Hepatocyte (in vitro differentiated cells): Measurements from ENCODE around the gene CCNQ. TPM values are rescaled to one million over a fixed set of nuclear protein-coding genes. Genes with fewer than 3 reads are reported as not detected.

Experiments used
- DNase-seq: peaks from one replicate; pipeline ENCODE4 v3.0.0-alpha.2; 2016; ENCODE audit warnings: low spot score
- H2AFZ ChIP-seq: fragments of 200-600 bp; sonication (generic); 2 replicates; pipeline ENCODE4 v1.6.0; 2016; ENCODE audit warnings: antibody characterized with exemption, mild to moderate bottlenecking
- H3K27ac ChIP-seq: fragments of 200-600 bp; sonication (generic); 2 replicates; pipeline ENCODE4 v1.5.1; 2016; ENCODE audit warnings: mild to moderate bottlenecking
- H3K27me3 ChIP-seq: fragments of 200-600 bp; sonication (generic); 2 replicates; pipeline ENCODE4 v1.6.1; 2016
- H3K36me3 ChIP-seq: fragments of 200-600 bp; sonication (generic); replicated peaks from 2 replicates; pipeline ENCODE4 v1.5.1; 2016; ENCODE audit warnings: low read depth; ENCODE audit not compliant: insufficient read depth
- H3K4me1 ChIP-seq: fragments of 200-600 bp; sonication (generic); 2 replicates; pipeline ENCODE4 v1.5.1; 2016; ENCODE audit warnings: mild to moderate bottlenecking, moderate library complexity; ENCODE audit not compliant: insufficient read depth
- H3K4me2 ChIP-seq: fragments of 200-600 bp; sonication (generic); 2 replicates; pipeline ENCODE4 v1.6.0; 2016
- H3K4me3 ChIP-seq: fragments of 200-600 bp; sonication (generic); 2 replicates; pipeline ENCODE4 v1.5.1; 2016; ENCODE audit warnings: mild to moderate bottlenecking
- H3K79me2 ChIP-seq: fragments of 200-600 bp; sonication (generic); 2 replicates; pipeline ENCODE4 v1.6.0; 2017; ENCODE audit warnings: mild to moderate bottlenecking
- H3K9me2 ChIP-seq: fragments of 200-600 bp; sonication (generic); replicated peaks from 2 replicates; pipeline ENCODE4 v1.6.0; 2017; ENCODE audit warnings: mild to moderate bottlenecking; ENCODE audit not compliant: insufficient read depth
- H3K9me3 ChIP-seq: fragments of 200-600 bp; sonication (generic); 2 replicates; pipeline ENCODE4 v1.5.1; 2016; ENCODE audit warnings: low read depth, mild to moderate bottlenecking
- H4K20me1 ChIP-seq: fragments of 200-600 bp; sonication (generic); 2 replicates; pipeline ENCODE4 v1.6.0; 2016; ENCODE audit warnings: mild to moderate bottlenecking; ENCODE audit not compliant: insufficient read depth, poor library complexity, severe bottlenecking
- EZH2 ChIP-seq: fragments of 200-600 bp; sonication (generic); IDR thresholded peaks from 2 replicates; pipeline ENCODE4 v1.6.1; 2016; ENCODE audit warnings: antibody characterized with exemption, mild to moderate bottlenecking, borderline replicate concordance
- EZH2phosphoT487 ChIP-seq: fragments of 200-600 bp; sonication (generic); IDR thresholded peaks from one replicate; pipeline ENCODE4 v1.6.1; 2018; ENCODE audit warnings: antibody characterized with exemption, mild to moderate bottlenecking, low read depth, moderate library complexity; ENCODE audit not compliant: unreplicated experiment, severe bottlenecking
- WGBS: methylation state at CpG from one replicate; pipeline ENCODE4 v1.1.6; 2016; ENCODE audit warnings: low lambda C conversion rate; ENCODE audit errors: missing lambda C conversion rate; 5-methylcytosine and 5-hydroxymethylcytosine counted together
- polyA plus RNA-seq: library from polyadenylated mRNA; unstranded; fragments of >200 nt; fragmentation: Nextera tagmentation; extraction: Ambion mirVana; gene quantifications from 2 replicates; pipeline ENCODE4 v1.2.1, GENCODE V29; 2016
- total RNA-seq: library from RNA; depleted of rRNA; stranded (reverse); fragments of >200 nt; gene quantifications from 2 replicates; pipeline ENCODE4 v1.2.3, GENCODE V29; 2014
- TF ChIP-seq, protein P1 (sequence below): fragments of 200-600 bp; sonication (generic); IDR thresholded peaks from 2 replicates; pipeline ENCODE4 v1.5.1; 2016; ENCODE audit warnings: antibody characterized with exemption, mild to moderate bottlenecking; ENCODE audit not compliant: poor library complexity

Gene CCNQ
- total and polyA plus RNA-seq, 2 experiments from 2014 or later = 26.7 to 28.3 TPM

DNA sequence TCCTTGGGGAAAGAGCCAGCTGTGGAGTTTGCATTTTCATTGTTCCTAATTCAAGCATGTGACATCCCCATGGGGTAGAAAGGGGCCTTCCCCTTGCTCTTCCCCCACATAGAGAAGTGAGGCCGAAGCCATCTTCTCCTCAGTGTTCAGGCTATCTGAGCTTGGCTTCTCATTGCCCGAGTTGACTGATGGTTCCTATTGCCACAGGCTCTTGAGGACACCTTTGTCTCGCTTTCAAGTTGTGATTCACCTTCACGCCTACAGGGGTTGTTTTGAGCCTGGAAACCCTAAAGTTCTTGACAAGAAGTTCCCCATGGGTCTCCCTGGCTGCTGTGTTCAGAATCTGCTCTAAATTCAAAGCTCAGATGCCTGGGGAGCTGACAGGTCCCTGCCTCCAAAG lies 25.0 kb downstream of the CCNQ start:
- Histone ChIP-seq H2AFZ (no peak overlapping the region), H3K9me2 (no peaks in the 10 kb centered on the region), H3K79me2 (no peaks in the 10 kb centered on the region), H3K36me3 (no peaks in the 10 kb centered on the region), H3K4me2 (no peak overlapping the region), H3K9me3 (no peaks in the 10 kb centered on the region), H3K27ac (no peak overlapping the region), H3K4me1 (no peaks in the 10 kb centered on the region), H3K27me3 (no peaks in the 10 kb centered on the region), H4K20me1 (no peaks in the 10 kb centered on the region), H3K4me3 (no peak overlapping the region)
- no peak for DNase-seq
- 75% methylated on average over 4 of the region's 4 CpGs for WGBS
- no peak for TF ChIP-seq EZH2phosphoT487
- no peak for TF ChIP-seq EZH2
- TF ChIP-seq, protein P1, sequence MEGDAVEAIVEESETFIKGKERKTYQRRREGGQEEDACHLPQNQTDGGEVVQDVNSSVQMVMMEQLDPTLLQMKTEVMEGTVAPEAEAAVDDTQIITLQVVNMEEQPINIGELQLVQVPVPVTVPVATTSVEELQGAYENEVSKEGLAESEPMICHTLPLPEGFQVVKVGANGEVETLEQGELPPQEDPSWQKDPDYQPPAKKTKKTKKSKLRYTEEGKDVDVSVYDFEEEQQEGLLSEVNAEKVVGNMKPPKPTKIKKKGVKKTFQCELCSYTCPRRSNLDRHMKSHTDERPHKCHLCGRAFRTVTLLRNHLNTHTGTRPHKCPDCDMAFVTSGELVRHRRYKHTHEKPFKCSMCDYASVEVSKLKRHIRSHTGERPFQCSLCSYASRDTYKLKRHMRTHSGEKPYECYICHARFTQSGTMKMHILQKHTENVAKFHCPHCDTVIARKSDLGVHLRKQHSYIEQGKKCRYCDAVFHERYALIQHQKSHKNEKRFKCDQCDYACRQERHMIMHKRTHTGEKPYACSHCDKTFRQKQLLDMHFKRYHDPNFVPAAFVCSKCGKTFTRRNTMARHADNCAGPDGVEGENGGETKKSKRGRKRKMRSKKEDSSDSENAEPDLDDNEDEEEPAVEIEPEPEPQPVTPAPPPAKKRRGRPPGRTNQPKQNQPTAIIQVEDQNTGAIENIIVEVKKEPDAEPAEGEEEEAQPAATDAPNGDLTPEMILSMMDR = no peak

- no peaks in the 10 kb centered on the region for H3K27me3 ChIP-seq
- 86% methylated on average over 10 of the region's 10 CpGs for WGBS
- DNase-seq = no peak
- TF ChIP-seq EZH2phosphoT487 (no peak), EZH2 (no peak)
- TF ChIP-seq, protein P1 = no peak
- no peak overlapping the region for H3K4me3 ChIP-seq
- no peaks in the 10 kb centered on the region for H4K20me1 ChIP-seq
- H3K36me3 ChIP-seq = no peaks in the 10 kb centered on the region
- no peaks in the 10 kb centered on the region for H3K9me2 ChIP-seq
- H3K79me2 ChIP-seq = no peaks in the 10 kb centered on the region
- no peak overlapping the region for H2AFZ ChIP-seq
- H3K27ac ChIP-seq = no peak overlapping the region
- H3K4me2 ChIP-seq = no peak overlapping the region
- no peaks in the 10 kb centered on the region for H3K4me1 ChIP-seq
- no peaks in the 10 kb centered on the region for H3K9me3 ChIP-seq
These were observed 26.3 kb downstream of the CCNQ start for GRCh38 chrX:153572601-153573000.

GRCh38 chrX:153571534-153571908 lies 27.4 kb downstream of the CCNQ start:
- Histone ChIP-seq H3K4me1 (no peaks in the 10 kb centered on the region), H3K4me2 (no peak overlapping the region), H2AFZ (no peak overlapping the region), H3K27me3 (no peaks in the 10 kb centered on the region), H3K9me3 (no peaks in the 10 kb centered on the region), H3K9me2 (no peaks in the 10 kb centered on the region), H3K36me3 (no peaks in the 10 kb centered on the region), H4K20me1 (no peaks in the 10 kb centered on the region), H3K27ac (no peak overlapping the region), H3K4me3 (no peak overlapping the region), H3K79me2 (no peaks in the 10 kb centered on the region)
- no peak for DNase-seq
- 80% methylated on average over 6 of the region's 6 CpGs for WGBS
- TF ChIP-seq EZH2phosphoT487 = no peak

- Histone ChIP-seq H4K20me1 (no peaks in the 10 kb centered on the region), H3K79me2 (no peaks in the 10 kb centered on the region), H3K9me3 (no peaks in the 10 kb centered on the region), H3K4me2 (no peak overlapping the region), H3K9me2 (no peaks in the 10 kb centered on the region), H2AFZ (no peak overlapping the region), H3K4me3 (no peak overlapping the region), H3K27ac (no peak overlapping the region), H3K27me3 (no peaks in the 10 kb centered on the region), H3K36me3 (no peaks in the 10 kb centered on the region), H3K4me1 (no peaks in the 10 kb centered on the region)
- TF ChIP-seq, protein P1 = no peak
- no peak for TF ChIP-seq EZH2
- DNase-seq = no peak
- WGBS = 81% methylated on average over 13 of the region's 13 CpGs
These were observed 29.5 kb downstream of the CCNQ start for GRCh38 chrX:153569475-153569874.
